Caco-2 (cell line): ENCODE results near the gene ACTN4. TPM values are rescaled to one million over a fixed set of nuclear protein-coding genes. Genes with fewer than 3 reads are reported as not detected.

Source experiments
- BruUV-seq: library from RNA; stranded (reverse); fragments of 400-500 nt; replicated peaks from 2 replicates; lab custom pipeline; 2021; lab: Mats Ljungman, UMichigan
- CTCF ChIA-PET: fragments of 300-600 bp; sonication (Branson Sonifier 250); formaldehyde crosslinking; loops from one replicate; lab custom pipeline; 2022; ENCODE audit warnings: antibody characterized with exemption; lab: Charles Lee
- POLR2A ChIA-PET: fragments of 300-600 bp; sonication (Branson Sonifier 250); formaldehyde crosslinking; loops from one replicate; lab custom pipeline; 2022; ENCODE audit warnings: antibody characterized with exemption; lab: Charles Lee
- DNase-seq, 2 experiments: peaks; one replicate each; pipeline versions ENCODE4 v3.0.0 to v3.0.0-alpha.2; 2020 to 2022
- H3K27me3 ChIP-seq: replicated peaks from 2 replicates; pipeline ENCODE4 v1.6.0; 2011; ENCODE audit warnings: low read length; ENCODE audit not compliant: control insufficient read depth, insufficient read depth
- H3K36me3 ChIP-seq: 2 replicates; pipeline ENCODE4 v1.5.1; 2011; ENCODE audit warnings: low read length; ENCODE audit not compliant: control insufficient read depth, insufficient read depth
- H3K4me1 ChIP-seq: fragments of 250-450 bp; sonication (Bioruptor Pico); 2 replicates; pipeline ENCODE4 v1.5.1; 2020; ENCODE audit warnings: mild to moderate bottlenecking
- H3K4me3 ChIP-seq: 2 replicates; pipeline ENCODE4 v1.5.1; 2011; ENCODE audit warnings: low read depth, mild to moderate bottlenecking, control low read depth, low read length
- H3K9me3 ChIP-seq: fragments of 250-450 bp; sonication (Bioruptor Pico); 2 replicates; pipeline ENCODE4 v1.5.1; 2020; ENCODE audit warnings: mild to moderate bottlenecking, moderate library complexity
- H3K27ac Mint-ChIP-seq: one replicate; pipeline ENCODE4 v1.8.0; 2022; ENCODE audit warnings: mixed read lengths; ENCODE audit not compliant: unreplicated experiment
- H3K27me3 Mint-ChIP-seq: one replicate; pipeline ENCODE4 v1.8.0; 2022; ENCODE audit warnings: mixed read lengths; ENCODE audit not compliant: insufficient read depth, unreplicated experiment
- H3K36me3 Mint-ChIP-seq: one replicate; pipeline ENCODE4 v1.8.0; 2022; ENCODE audit warnings: mild to moderate bottlenecking, mixed read lengths; ENCODE audit not compliant: insufficient read depth, unreplicated experiment
- H3K4me1 Mint-ChIP-seq: one replicate; pipeline ENCODE4 v1.8.0; 2022; ENCODE audit warnings: low read depth, mixed read lengths; ENCODE audit not compliant: unreplicated experiment
- H3K4me3 Mint-ChIP-seq: one replicate; pipeline ENCODE4 v1.8.0; 2022; ENCODE audit warnings: mild to moderate bottlenecking, moderate library complexity, mixed read lengths; ENCODE audit not compliant: unreplicated experiment
- H3K9me3 Mint-ChIP-seq: one replicate; pipeline ENCODE4 v1.8.0; 2022; ENCODE audit warnings: mixed read lengths; ENCODE audit not compliant: unreplicated experiment
- CTCF ChIP-seq, 2 experiments: fragments of 200-600 bp in 1 of 2; IDR thresholded peaks; 1 replicate in 1 of 2; 2 replicates in 1 of 2; pipeline versions ENCODE4 v1.5.1 to v1.8.0; 2011 to 2022; ENCODE audit warnings: antibody characterized with exemption in 1 of 2, control low read depth in 1 of 2, inconsistent platforms in 1 of 2, low read depth in 1 of 2, low read length in 1 of 2, mild to moderate bottlenecking in 1 of 2, moderate library complexity in 1 of 2; ENCODE audit not compliant: insufficient read depth in 1 of 2, severe bottlenecking in 1 of 2, unreplicated experiment in 1 of 2
- intact Hi-C: fragments of 100-400 bp; cut with micrococcal nuclease; formaldehyde crosslinking; loops from one replicate; pipeline ENCODE4 v1.10.0; 2022; ENCODE audit not compliant: unreplicated experiment
- total RNA-seq: library from RNA; stranded (reverse); gene quantifications from 2 replicates; pipeline ENCODE4 v1.2.3, GENCODE V29; 2022

The ACTN4 gene
- total RNA-seq, 1 experiment from 2014 or later, result 605 TPM

GRCh38 chr19:38616265-38616664, 31.2 kb upstream of the ACTN4 start:
- intact Hi-C loops, result loop anchor here (5.0 kb wide), 1 partner anchor 74 kb away; no protein-coding TSS in a partner anchor
- Mint-ChIP-seq H3K4me1 (peaks cover 7% of the 10 kb centered on the region), H3K36me3 (peaks cover 28% of the 10 kb centered on the region), H3K27ac (peak overlapping the region; percentile 60), H3K27me3 (no peaks in the 10 kb centered on the region), H3K4me3 (peak overlapping the region; percentile 37), H3K9me3 (no peaks in the 10 kb centered on the region)
- H3K4me1 ChIP-seq, result no peaks in the 10 kb centered on the region
- H3K27me3 ChIP-seq, result no peaks in the 10 kb centered on the region
- ChIA-PET CTCF (no interaction called here), POLR2A (interaction anchor here (0.6 kb wide), 1 partner anchor 37 kb away, joined by 13 read pairs; no protein-coding TSS in a partner anchor)
- DNase-seq, result no peak
- no peak for TF ChIP-seq CTCF (IDR thresholded peaks at IDR 0.05; ENCODE audit: insufficient read depth in 1 of 2, low read depth in 1 of 2, low read length in 1 of 2, severe bottlenecking in 1 of 2, unreplicated experiment in 1 of 2)
- H3K36me3 ChIP-seq, result peaks cover 1% of the 10 kb centered on the region; the same call in 1 of the 2 replicates
- no peaks in the 10 kb centered on the region for H3K9me3 ChIP-seq
- no peak overlapping the region for H3K4me3 ChIP-seq
- no TSS peak for BruUV-seq

- Mint-ChIP-seq H3K27ac (no peak overlapping the region), H3K4me1 (peaks cover 7% of the 10 kb centered on the region), H3K27me3 (no peaks in the 10 kb centered on the region), H3K9me3 (no peaks in the 10 kb centered on the region), H3K4me3 (peak overlapping the region; percentile 41), H3K36me3 (peaks cover 39% of the 10 kb centered on the region)
- Histone ChIP-seq H3K4me1 (no peaks in the 10 kb centered on the region), H3K9me3 (no peaks in the 10 kb centered on the region), H3K4me3 (no peak overlapping the region), H3K36me3 (peaks cover 1% of the 10 kb centered on the region; the same call in 1 of the 2 replicates), H3K27me3 (no peaks in the 10 kb centered on the region)
- ChIA-PET POLR2A (interaction anchor here (2.0 kb wide), 1 partner anchor 243 kb away, joined by 9 read pairs; the partner anchor contains the start of gene PSMD8), CTCF (interaction anchor here (1.0 kb wide), 1 partner anchor 37 kb away, joined by 3 read pairs; no protein-coding TSS in a partner anchor)
- TF ChIP-seq CTCF (IDR thresholded peaks at IDR 0.05; ENCODE audit: insufficient read depth in 1 of 2, low read depth in 1 of 2, low read length in 1 of 2, severe bottlenecking in 1 of 2, unreplicated experiment in 1 of 2), result no peak
- no peak for DNase-seq
- intact Hi-C loops, result loop anchor here (5.0 kb wide), 1 partner anchor 75 kb away; no protein-coding TSS in a partner anchor
- no TSS peak for BruUV-seq
These were observed 30.1 kb upstream of the ACTN4 start for GRCh38 chr19:38617283-38617763.

GRCh38 chr19:38617764-38618589, 29.5 kb upstream of the ACTN4 start, which contains the start of gene MAP4K1:
TSS of gene MAP4K1 (minus strand) at chr19:38617953. CDS start at chr19:38617895, 58 bp downstream.
- H3K27me3 Mint-ChIP-seq, result no peaks in the 10 kb centered on the region
- BruUV-seq, result no TSS peak

More at GRCh38 chr19:38617764-38618589, 29.5 kb upstream of the ACTN4 start, which contains the start of gene MAP4K1:
- Histone ChIP-seq H3K4me1 (no peaks in the 10 kb centered on the region), H3K36me3 (peaks cover 1% of the 10 kb centered on the region; the same call in 1 of the 2 replicates), H3K4me3 (peak within 1 kb of the TSS; percentile 49), H3K27me3 (no peaks in the 10 kb centered on the region), H3K9me3 (no peaks in the 10 kb centered on the region)
- Mint-ChIP-seq H3K9me3 (no peaks in the 10 kb centered on the region), H3K36me3 (peaks cover 45% of the 10 kb centered on the region), H3K4me1 (peaks cover 7% of the 10 kb centered on the region), H3K27ac (peak within 1 kb of the TSS; percentile 99), H3K4me3 (peak within 1 kb of the TSS; percentile 99)
- POLR2A ChIA-PET, result interaction anchor here (0.5 to 2.0 kb wide), 13 partner anchors 16 to 724 kb away, joined by 3 to 31 read pairs (median 6); partner anchors contain the start of genes ACTN4, FAM98C, NFKBIB and PSMD8
- intact Hi-C loops, result loop anchor here (2.0 to 5.0 kb wide), 2 partner anchors 21 to 76 kb away; no protein-coding TSS in a partner anchor
- TF ChIP-seq CTCF (IDR thresholded peaks at IDR 0.05; ENCODE audit: insufficient read depth in 1 of 2, low read depth in 1 of 2, low read length in 1 of 2, severe bottlenecking in 1 of 2, unreplicated experiment in 1 of 2), result no peak
- no peak for DNase-seq
- CTCF ChIA-PET, result interaction anchor here (0.6 to 1.9 kb wide), 10 partner anchors 17 to 313 kb away, joined by 3 to 25 read pairs (median 4); partner anchors contain the start of genes ACTN4, FAM98C, MRPS12 and SARS2
